Sigmoid colon (tissue), 4 donors: ENCODE data around the gene ABCC1.

Experiments
- CTCF ChIP-seq, 4 experiments: fragments of 450-650 bp in 3 of 4; fragments of 200-600 bp in 1 of 4; IDR thresholded peaks; one replicate each; pipeline ENCODE4 v1.5.1; 2016 to 2019; ENCODE audit warnings: antibody characterized with exemption in 4 of 4, mild to moderate bottlenecking in 3 of 4, moderate library complexity in 2 of 4
- EP300 ChIP-seq, 4 donors: sonication (generic); formaldehyde crosslinking; IDR thresholded peaks; one replicate each; pipeline ENCODE4 v1.6.1; 2017; ENCODE audit warnings: antibody characterized with exemption in 4 of 4
- POLR2A ChIP-seq, 2 donors: fragments of 450-650 bp; IDR thresholded peaks; one replicate each; pipeline ENCODE4 v1.6.1; 2016; ENCODE audit warnings: antibody characterized with exemption in 2 of 2, mild to moderate bottlenecking in 2 of 2, moderate library complexity in 2 of 2

- TF ChIP-seq CTCF (IDR thresholded peaks at IDR 0.05) (no peak), POLR2A (IDR thresholded peaks at IDR 0.05) (no peak), EP300 (IDR thresholded peaks at IDR 0.05) (no peak)
Measured at GRCh38 chr16:15906439-15906838, 43.0 kb upstream of the ABCC1 start.
